Parathyroid adenoma (tissue), 2 donors: ENCODE data around the gene LYPD3.

Experiments used
- H2AFZ ChIP-seq: fragments of 300-600 bp; sonication (generic); one replicate; pipeline ENCODE4 v1.7.0; 2017; ENCODE audit warnings: antibody characterized with exemption, mild to moderate bottlenecking
- H3K27ac ChIP-seq: fragments of 300-600 bp; sonication (generic); one replicate; pipeline ENCODE4 v1.7.0; 2017
- H3K27me3 ChIP-seq: fragments of 300-600 bp; sonication (generic); one replicate; pipeline ENCODE4 v1.7.0; 2017; ENCODE audit warnings: low read length; ENCODE audit not compliant: control insufficient read depth, insufficient read depth
- H3K36me3 ChIP-seq: fragments of 300-600 bp; sonication (generic); one replicate; pipeline ENCODE4 v1.7.0; 2017; ENCODE audit warnings: low read length; ENCODE audit not compliant: control insufficient read depth, insufficient read depth
- H3K4me1 ChIP-seq: fragments of 300-600 bp; sonication (generic); one replicate; pipeline ENCODE4 v1.7.0; 2017; ENCODE audit warnings: control low read depth
- H3K4me2 ChIP-seq: fragments of 300-600 bp; sonication (generic); one replicate; pipeline ENCODE4 v1.7.0; 2017; ENCODE audit warnings: low read length
- H3K4me3 ChIP-seq: fragments of 300-600 bp; sonication (generic); one replicate; pipeline ENCODE4 v1.7.0; 2017; ENCODE audit warnings: low read depth, low read length
- H3K79me2 ChIP-seq: fragments of 300-600 bp; sonication (generic); one replicate; pipeline ENCODE4 v1.7.0; 2017; ENCODE audit warnings: control low read depth
- H3K9ac ChIP-seq: fragments of 300-600 bp; sonication (generic); one replicate; pipeline ENCODE4 v1.7.0; 2017; ENCODE audit warnings: mild to moderate bottlenecking
- H3K9me3 ChIP-seq: fragments of 300-600 bp; sonication (generic); one replicate; pipeline ENCODE4 v1.7.0; 2017; ENCODE audit warnings: low read length; ENCODE audit not compliant: control insufficient read depth
- CTCF ChIP-seq: fragments of 300-600 bp; sonication (generic); IDR thresholded peaks from one replicate; pipeline ENCODE4 v1.7.0; 2017; ENCODE audit warnings: antibody characterized with exemption, mild to moderate bottlenecking
- donor health status: primary hyperparathyroidism.

The LYPD3 gene

GRCh38 chr19:43498233-43498842 lies 32.9 kb upstream of the LYPD3 start:
- H3K4me1 ChIP-seq: no peaks in the 10 kb centered on the region
- no peak overlapping the region for H3K27ac ChIP-seq
- H3K4me2 ChIP-seq: no peak overlapping the region
- no peaks in the 10 kb centered on the region for H3K79me2 ChIP-seq
- no peaks in the 10 kb centered on the region for H3K9me3 ChIP-seq
- no peak overlapping the region for H3K9ac ChIP-seq
- H3K36me3 ChIP-seq: no peaks in the 10 kb centered on the region
- no peak for TF ChIP-seq CTCF
- no peak overlapping the region for H3K4me3 ChIP-seq
- H2AFZ ChIP-seq: no peak overlapping the region
- H3K27me3 ChIP-seq: no peaks in the 10 kb centered on the region

- no peaks in the 10 kb centered on the region for H3K27me3 ChIP-seq
- no peak overlapping the region for H3K4me3 ChIP-seq
- no peaks in the 10 kb centered on the region for H3K79me2 ChIP-seq
- no peak for TF ChIP-seq CTCF
- no peak overlapping the region for H2AFZ ChIP-seq
- no peaks in the 10 kb centered on the region for H3K4me1 ChIP-seq
- H3K27ac ChIP-seq: no peak overlapping the region
- H3K9me3 ChIP-seq: no peaks in the 10 kb centered on the region
- no peaks in the 10 kb centered on the region for H3K36me3 ChIP-seq
- no peak overlapping the region for H3K4me2 ChIP-seq
- no peak overlapping the region for H3K9ac ChIP-seq
Observed at GRCh38 chr19:43496960-43497359, 31.6 kb upstream of the LYPD3 start.

GRCh38 chr19:43495082-43495481 lies 29.7 kb upstream of the LYPD3 start:
- H3K79me2 ChIP-seq: no peaks in the 10 kb centered on the region
- H2AFZ ChIP-seq: no peak overlapping the region
- no peaks in the 10 kb centered on the region for H3K27me3 ChIP-seq
- H3K9me3 ChIP-seq: no peaks in the 10 kb centered on the region
- no peaks in the 10 kb centered on the region for H3K4me1 ChIP-seq
- H3K4me2 ChIP-seq: no peak overlapping the region
- no peak overlapping the region for H3K27ac ChIP-seq
- no peak overlapping the region for H3K4me3 ChIP-seq
- no peak overlapping the region for H3K9ac ChIP-seq
- no peak for TF ChIP-seq CTCF
- H3K36me3 ChIP-seq: no peaks in the 10 kb centered on the region

- Histone ChIP-seq H2AFZ (no peak overlapping the region), H3K4me1 (no peaks in the 10 kb centered on the region), H3K9me3 (no peaks in the 10 kb centered on the region), H3K9ac (no peak overlapping the region), H3K27me3 (no peaks in the 10 kb centered on the region), H3K79me2 (no peaks in the 10 kb centered on the region), H3K4me3 (no peak overlapping the region), H3K36me3 (no peaks in the 10 kb centered on the region), H3K27ac (no peak overlapping the region), H3K4me2 (no peak overlapping the region)
- no peak for TF ChIP-seq CTCF
Observed at GRCh38 chr19:43490759-43491158, 25.4 kb upstream of the LYPD3 start.

- Histone ChIP-seq H3K9me3 (no peaks in the 10 kb centered on the region), H3K27ac (no peak overlapping the region), H3K4me1 (no peaks in the 10 kb centered on the region)
Observed at GRCh38 chr19:43489979-43490599, 24.7 kb upstream of the LYPD3 start.

More at GRCh38 chr19:43489979-43490599, 24.7 kb upstream of the LYPD3 start:
- no peak for TF ChIP-seq CTCF
- no peak overlapping the region for H3K4me3 ChIP-seq
- no peaks in the 10 kb centered on the region for H3K27me3 ChIP-seq
- H3K4me2 ChIP-seq: no peak overlapping the region
- no peak overlapping the region for H2AFZ ChIP-seq
- no peaks in the 10 kb centered on the region for H3K36me3 ChIP-seq
- no peak overlapping the region for H3K9ac ChIP-seq
- no peaks in the 10 kb centered on the region for H3K79me2 ChIP-seq
